Measurements from ENCODE around the gene PRODH2. TPM values are rescaled to one million over a fixed set of nuclear protein-coding genes. Genes with fewer than 3 reads are reported as not detected.
"Not testable (repeated sequence)": the region's sequence is repeated elsewhere in the genome, so short reads cannot be mapped to it uniquely, and the experiment has no call there.

Gene PRODH2
- polyA plus RNA-seq, 4 donors = 24.2 to 60.6 (median 39.9) TPM

GRCh38 chr19:35797663-35798062 lies 15.0 kb downstream of the PRODH2 start:
- DNase-seq (ENCODE audit: low read depth in 4 of 4, low spot score in 2 of 4) = no peak

- DNase-seq (ENCODE audit: low read depth in 4 of 4, low spot score in 2 of 4) = no peak
Observed at GRCh38 chr19:35796645-35797542, 15.8 kb downstream of the PRODH2 start.

GRCh38 chr19:35795564-35795963 lies 17.1 kb downstream of the PRODH2 start:
- DNase-seq (ENCODE audit: low read depth in 4 of 4, low spot score in 2 of 4) = not testable (repeated sequence)

- DNase-seq (ENCODE audit: low read depth in 4 of 4, low spot score in 2 of 4) = no peak
Observed at GRCh38 chr19:35793381-35794165, 19.1 kb downstream of the PRODH2 start.

GRCh38 chr19:35792888-35793287 lies 19.8 kb downstream of the PRODH2 start:
- DNase-seq (ENCODE audit: low read depth in 4 of 4, low spot score in 2 of 4) = no peak

GRCh38 chr19:35792312-35792711 lies 20.3 kb downstream of the PRODH2 start:
- DNase-seq (ENCODE audit: low read depth in 4 of 4, low spot score in 2 of 4) = no peak

GRCh38 chr19:35791814-35792279 lies 20.8 kb downstream of the PRODH2 start:
- no peak for DNase-seq (ENCODE audit: low read depth in 4 of 4, low spot score in 2 of 4)

GRCh38 chr19:35790981-35791813 lies 21.4 kb downstream of the PRODH2 start:
- DNase-seq (ENCODE audit: low read depth in 4 of 4, low spot score in 2 of 4) = no peak

- no peak for DNase-seq (ENCODE audit: low read depth in 4 of 4, low spot score in 2 of 4)
Observed at GRCh38 chr19:35789978-35790944, 22.4 kb downstream of the PRODH2 start.

GRCh38 chr19:35789195-35789977 lies 23.3 kb downstream of the PRODH2 start:
- no peak for DNase-seq (ENCODE audit: low read depth in 4 of 4, low spot score in 2 of 4)

GRCh38 chr19:35788205-35788960 lies 24.3 kb downstream of the PRODH2 start:
- DNase-seq (ENCODE audit: low read depth in 4 of 4, low spot score in 2 of 4) = no peak

GRCh38 chr19:35787227-35787799 lies 25.3 kb downstream of the PRODH2 start:
- DNase-seq (ENCODE audit: low read depth in 4 of 4, low spot score in 2 of 4) = no peak

GRCh38 chr19:35786299-35787160 lies 26.1 kb downstream of the PRODH2 start:
- DNase-seq (ENCODE audit: low read depth in 4 of 4, low spot score in 2 of 4) = no peak

- DNase-seq (ENCODE audit: low read depth in 4 of 4, low spot score in 2 of 4) = no peak
Observed at GRCh38 chr19:35785339-35785627, 27.4 kb downstream of the PRODH2 start.

GRCh38 chr19:35784503-35785338 lies 27.9 kb downstream of the PRODH2 start:
- no peak for DNase-seq (ENCODE audit: low read depth in 4 of 4, low spot score in 2 of 4)
